Measurements from ENCODE around the gene MAP3K21.

The MAP3K21 gene

GRCh38 chr1:233304489-233305102, 22.9 kb upstream of the MAP3K21 start:
- H3K4me3 ChIP-seq (ENCODE audit: low read length), result no peak overlapping the region
- TF ChIP-seq ZNF274 (IDR thresholded peaks at IDR 0.05; ENCODE audit: low read depth, low read length), result no peak

- no peak for TF ChIP-seq ZNF274 (IDR thresholded peaks at IDR 0.05; ENCODE audit: low read depth, low read length)
Observed at GRCh38 chr1:233313434-233314155, 13.9 kb upstream of the MAP3K21 start.

GRCh38 chr1:233315718-233316301, 11.7 kb upstream of the MAP3K21 start:
- no peak for TF ChIP-seq ZNF274 (IDR thresholded peaks at IDR 0.05; ENCODE audit: low read depth, low read length)
- H3K4me3 ChIP-seq (ENCODE audit: low read length), result no peak overlapping the region

More at GRCh38 chr1:233313434-233314155, 13.9 kb upstream of the MAP3K21 start:
- H3K4me3 ChIP-seq (ENCODE audit: low read length), result no peak overlapping the region

GRCh38 chr1:233316473-233316872, 11.1 kb upstream of the MAP3K21 start:
- no peak overlapping the region for H3K4me3 ChIP-seq (ENCODE audit: low read length)
- no peak for TF ChIP-seq ZNF274 (IDR thresholded peaks at IDR 0.05; ENCODE audit: low read depth, low read length)

- TF ChIP-seq ZNF274 (IDR thresholded peaks at IDR 0.05; ENCODE audit: low read depth, low read length), result no peak
- H3K4me3 ChIP-seq (ENCODE audit: low read length), result no peak overlapping the region
Observed at GRCh38 chr1:233319272-233319671, 8.3 kb upstream of the MAP3K21 start.

GRCh38 chr1:233320023-233320422, 7.5 kb upstream of the MAP3K21 start:
- H3K4me3 ChIP-seq (ENCODE audit: low read length), result no peak overlapping the region
- TF ChIP-seq ZNF274 (IDR thresholded peaks at IDR 0.05; ENCODE audit: low read depth, low read length), result no peak

- TF ChIP-seq ZNF274 (IDR thresholded peaks at IDR 0.05; ENCODE audit: low read depth, low read length), result no peak
- H3K4me3 ChIP-seq (ENCODE audit: low read length), result no peak overlapping the region
Observed at GRCh38 chr1:233323718-233324117, 3.8 kb upstream of the MAP3K21 start.

- TF ChIP-seq ZNF274 (IDR thresholded peaks at IDR 0.05; ENCODE audit: low read depth, low read length), result no peak
- no peak overlapping the region for H3K4me3 ChIP-seq (ENCODE audit: low read length)
Observed at GRCh38 chr1:233326319-233326718, 1.2 kb upstream of the MAP3K21 start.

- no peak overlapping the region; the same call in 1 of the 2 replicates for H3K4me3 ChIP-seq (ENCODE audit: low read length)
Observed at GRCh38 chr1:233326811-233327650, 493 bp upstream of the MAP3K21 start.

GRCh38 chr1:233328142-233328921, 808 bp downstream of the MAP3K21 start:
- TF ChIP-seq ZNF274 (IDR thresholded peaks at IDR 0.05; ENCODE audit: low read depth, low read length), result no peak
- H3K4me3 ChIP-seq (ENCODE audit: low read length), result peak overlapping the region; percentile 81

More at GRCh38 chr1:233326811-233327650, 493 bp upstream of the MAP3K21 start:
- no peak for TF ChIP-seq ZNF274 (IDR thresholded peaks at IDR 0.05; ENCODE audit: low read depth, low read length)

- no peak for TF ChIP-seq ZNF274 (IDR thresholded peaks at IDR 0.05; ENCODE audit: low read depth, low read length)
- no peak overlapping the region for H3K4me3 ChIP-seq (ENCODE audit: low read length)
Observed at GRCh38 chr1:233331676-233332519, 4.4 kb downstream of the MAP3K21 start.

GRCh38 chr1:233333086-233333485, 5.6 kb downstream of the MAP3K21 start:
- no peak for TF ChIP-seq ZNF274 (IDR thresholded peaks at IDR 0.05; ENCODE audit: low read depth, low read length)

GRCh38 chr1:233334092-233334491, 6.6 kb downstream of the MAP3K21 start:
- no peak for TF ChIP-seq ZNF274 (IDR thresholded peaks at IDR 0.05; ENCODE audit: low read depth, low read length)

More at GRCh38 chr1:233333086-233333485, 5.6 kb downstream of the MAP3K21 start:
- no peak overlapping the region for H3K4me3 ChIP-seq (ENCODE audit: low read length)

More at GRCh38 chr1:233334092-233334491, 6.6 kb downstream of the MAP3K21 start:
- H3K4me3 ChIP-seq (ENCODE audit: low read length), result no peak overlapping the region
